Vagina (tissue), 2 donors: ENCODE results near the gene TSSK1B.

Experiments
- CTCF ChIP-seq, 3 experiments: fragments of 450-650 bp in 2 of 3; fragments of 200-600 bp in 1 of 3; sonication (generic) in 1 of 3; IDR thresholded peaks; one replicate each; pipeline ENCODE4 v1.5.1; 2017 to 2019; ENCODE audit warnings: antibody characterized with exemption in 3 of 3, mild to moderate bottlenecking in 2 of 3, moderate library complexity in 2 of 3
- POLR2A ChIP-seq, 2 donors: fragments of 450-650 bp; IDR thresholded peaks; one replicate each; pipeline ENCODE4 v1.6.1; 2017; ENCODE audit warnings: antibody characterized with exemption in 2 of 2, mild to moderate bottlenecking in 2 of 2, moderate library complexity in 2 of 2
- POLR2AphosphoS5 ChIP-seq, 2 donors: sonication (generic); formaldehyde crosslinking; IDR thresholded peaks; one replicate each; pipeline ENCODE4 v1.9.0; 2017; ENCODE audit warnings: antibody characterized with exemption in 2 of 2, mild to moderate bottlenecking in 2 of 2, low read depth in 1 of 2; ENCODE audit not compliant: insufficient read depth in 1 of 2

DNA sequence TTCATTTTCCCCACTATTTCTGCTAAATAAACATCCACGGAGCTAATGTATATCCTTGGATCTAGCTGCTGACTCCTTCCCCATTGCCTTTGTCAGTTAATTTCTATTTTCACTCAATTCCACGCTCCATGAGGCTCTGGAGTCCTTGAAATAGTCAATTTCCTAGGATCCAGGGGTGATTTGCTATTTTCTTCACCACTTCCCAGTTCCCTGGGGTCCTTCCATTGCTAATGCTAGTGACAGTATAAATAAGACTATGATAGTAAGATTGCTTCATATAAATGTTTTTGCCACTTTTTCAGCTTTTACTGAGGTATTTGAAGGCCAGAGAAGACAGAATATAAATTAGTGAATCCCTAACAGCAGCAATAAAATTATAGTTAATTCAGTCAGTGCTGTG, 13.1 kb downstream of the TSSK1B start:
- TF ChIP-seq CTCF (IDR thresholded peaks at IDR 0.05) = no peak
- no peak for TF ChIP-seq POLR2AphosphoS5 (IDR thresholded peaks at IDR 0.05; ENCODE audit: insufficient read depth in 1 of 2, low read depth in 1 of 2)
- no peak for TF ChIP-seq POLR2A (IDR thresholded peaks at IDR 0.05)
